ENCODE data around the gene ATP2A3.

Gene ATP2A3

DNA sequence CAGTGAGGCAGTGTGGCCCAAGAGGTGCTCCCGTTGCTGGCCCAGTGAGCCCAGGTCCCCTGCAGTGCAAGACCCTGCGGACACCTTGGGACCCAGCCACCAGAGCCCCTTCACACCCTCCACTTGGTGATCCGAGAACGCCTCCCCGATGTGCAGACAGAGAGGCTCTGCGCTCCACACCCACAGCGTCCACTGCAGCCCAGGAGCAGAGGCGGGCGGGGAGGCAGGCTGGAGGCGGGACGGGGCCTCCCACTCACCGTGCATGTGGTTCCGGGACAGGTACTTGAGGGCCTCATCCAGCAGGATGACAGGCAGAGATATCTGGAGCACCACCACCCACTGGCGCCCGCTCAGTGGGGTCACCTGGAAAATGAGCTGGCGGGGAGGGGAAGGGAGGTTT is 35.8 kb downstream of the ATP2A3 start:
- DNase-seq (ENCODE audit: low read depth, low spot score) = no peak

DNA sequence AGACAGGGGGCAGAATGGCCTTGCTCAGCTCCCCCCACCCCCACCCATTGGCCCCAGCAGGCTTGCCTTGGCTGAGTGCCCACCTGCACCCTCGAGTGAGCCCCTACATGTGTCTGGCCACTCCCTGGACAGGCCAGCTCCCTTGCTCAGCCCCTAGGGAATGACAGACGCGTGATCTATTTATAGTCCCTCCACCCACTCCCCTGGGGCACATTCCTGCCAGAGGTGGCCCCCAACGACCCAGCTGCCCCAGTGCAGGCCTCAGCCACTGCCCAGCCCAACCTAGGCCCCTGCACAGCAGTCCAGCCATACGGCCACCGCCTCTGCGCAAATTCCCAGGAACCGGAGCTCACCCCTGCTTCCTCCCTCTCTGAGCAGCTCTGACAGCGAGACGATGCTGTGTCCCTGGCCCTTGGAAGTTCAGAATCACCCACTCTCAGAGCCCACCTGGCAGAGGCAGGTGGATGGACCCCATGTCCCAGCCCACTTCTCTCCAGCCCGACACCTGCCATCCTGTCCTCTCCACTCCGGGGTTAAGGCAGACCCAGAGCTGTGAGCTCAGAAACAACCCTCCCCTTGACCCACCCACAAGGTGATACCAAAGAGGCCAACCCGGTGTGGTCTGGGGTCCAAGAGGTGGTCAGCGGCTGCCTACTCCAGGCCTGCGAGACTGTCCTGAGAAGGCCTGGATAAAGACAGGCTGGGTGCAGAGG is 36.5 kb downstream of the ATP2A3 start:
- no peak for DNase-seq (ENCODE audit: low read depth, low spot score)

DNA sequence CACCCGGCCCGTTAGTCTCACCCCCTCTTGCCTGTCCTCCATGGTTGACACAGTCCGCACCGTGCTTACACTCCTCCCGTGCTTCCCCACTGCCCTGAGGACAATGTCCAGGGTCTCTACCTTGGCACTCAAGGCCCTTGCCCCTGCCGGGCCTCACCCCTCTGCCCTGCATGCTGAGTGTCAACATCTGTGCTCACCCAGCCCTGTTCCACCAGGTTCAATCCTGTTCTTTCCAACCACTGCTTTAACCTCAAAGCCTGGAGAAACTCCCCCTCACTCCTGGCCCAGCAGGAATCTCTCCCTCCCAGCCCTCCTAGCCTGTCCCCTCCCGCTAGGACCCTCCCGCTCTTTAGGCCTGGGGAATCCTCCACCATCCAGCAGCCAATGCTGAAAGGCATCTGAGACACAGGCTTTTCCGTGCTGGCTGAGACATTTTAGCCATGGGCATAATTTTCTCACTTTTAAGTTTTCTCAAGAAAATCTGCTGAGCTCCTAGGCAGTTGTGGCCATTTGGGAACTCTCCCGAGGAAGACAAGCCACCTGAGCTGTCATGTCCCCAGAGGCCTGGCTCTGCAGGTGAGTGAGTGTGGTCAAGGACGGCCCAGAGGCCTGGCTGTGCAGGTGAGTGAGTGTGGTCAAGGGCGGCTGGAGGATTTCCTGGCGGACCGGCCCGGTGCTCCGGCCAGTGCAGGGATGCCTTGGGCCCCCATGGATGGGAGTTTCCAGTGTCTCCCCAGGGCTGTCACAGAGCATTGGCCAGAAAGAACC is 37.2 kb downstream of the ATP2A3 start:
- DNase-seq (ENCODE audit: low read depth, low spot score) = no peak

DNA sequence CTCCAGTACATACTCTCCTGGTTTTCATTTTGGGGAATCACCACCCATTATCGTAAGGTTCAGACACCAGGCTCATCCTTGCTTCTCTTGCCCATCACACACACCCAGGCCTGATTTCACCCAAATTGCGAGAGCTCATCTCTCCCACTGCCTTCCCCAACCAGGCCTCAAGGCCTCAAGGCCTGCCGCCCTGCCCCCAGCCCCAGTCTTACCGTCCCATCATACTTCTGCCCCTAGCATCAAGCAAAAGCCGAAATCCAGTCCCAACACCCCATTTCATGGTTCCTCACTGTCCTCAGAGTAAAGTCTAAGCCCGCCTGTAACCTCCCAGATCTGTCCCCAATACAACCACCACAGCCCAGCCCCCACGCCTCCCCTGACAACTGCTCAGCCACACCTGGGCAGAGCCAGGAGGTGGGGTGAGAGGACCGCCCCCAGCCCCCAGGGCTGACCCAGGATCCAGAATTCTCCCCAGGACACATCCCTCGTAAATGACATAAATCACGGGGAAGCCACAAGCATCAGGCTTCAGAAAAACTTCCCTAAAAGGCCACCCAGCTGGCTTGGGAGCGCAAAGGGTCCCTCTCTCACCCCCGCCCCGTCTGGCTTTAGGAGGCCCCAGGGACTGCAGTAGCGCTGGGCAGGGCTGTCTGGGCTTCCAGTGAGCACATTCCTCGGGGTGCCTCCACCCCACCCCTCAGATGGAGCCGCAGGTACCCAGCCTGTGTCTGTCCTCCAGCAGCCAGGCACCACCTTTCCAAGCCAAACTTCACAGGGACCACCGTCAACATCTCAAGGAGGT is 38.4 kb downstream of the ATP2A3 start:
- no peak for DNase-seq (ENCODE audit: low read depth, low spot score)

DNA sequence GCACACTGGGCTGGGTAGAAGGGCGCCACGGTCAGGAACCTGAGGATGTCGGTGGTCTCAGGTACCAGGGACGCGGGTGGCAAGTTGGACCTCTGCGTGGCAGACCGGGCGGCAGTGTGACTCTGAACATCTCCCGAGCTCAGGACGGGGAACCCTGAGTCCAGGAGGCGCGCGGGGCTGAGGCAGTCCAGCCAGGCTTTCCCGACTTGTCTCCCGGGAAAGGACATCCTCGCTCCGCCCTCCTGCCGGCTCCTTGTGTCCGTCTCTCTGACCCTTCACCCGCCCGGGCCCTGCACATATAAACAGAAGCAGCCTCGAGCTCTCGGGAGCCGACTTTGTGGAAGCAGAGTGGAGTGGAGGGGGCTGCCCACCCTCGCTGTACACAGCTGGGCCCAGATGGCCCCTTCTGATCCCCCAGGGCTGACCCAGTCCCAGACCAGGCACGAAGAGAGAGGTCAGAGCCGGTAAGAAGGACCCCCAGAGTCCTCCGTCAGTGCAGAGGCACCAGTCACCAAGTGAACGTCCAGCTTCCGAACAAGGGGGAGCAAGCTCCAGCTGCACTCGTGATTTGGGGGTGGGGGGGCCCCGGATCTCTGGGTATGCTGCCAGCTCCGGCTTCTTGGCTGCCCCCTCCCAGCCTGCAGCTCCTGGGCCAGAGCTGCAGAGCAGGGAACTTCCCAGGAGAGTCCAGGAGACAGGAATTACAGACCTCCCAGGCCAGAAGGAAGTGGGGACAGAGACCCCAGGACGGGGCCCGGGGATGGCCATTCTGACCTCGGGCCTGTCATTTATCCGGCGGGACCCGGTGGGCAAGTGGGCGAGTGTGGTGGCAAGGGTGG is 39.5 kb downstream of the ATP2A3 start:
- DNase-seq (ENCODE audit: low read depth, low spot score) = no peak

DNA sequence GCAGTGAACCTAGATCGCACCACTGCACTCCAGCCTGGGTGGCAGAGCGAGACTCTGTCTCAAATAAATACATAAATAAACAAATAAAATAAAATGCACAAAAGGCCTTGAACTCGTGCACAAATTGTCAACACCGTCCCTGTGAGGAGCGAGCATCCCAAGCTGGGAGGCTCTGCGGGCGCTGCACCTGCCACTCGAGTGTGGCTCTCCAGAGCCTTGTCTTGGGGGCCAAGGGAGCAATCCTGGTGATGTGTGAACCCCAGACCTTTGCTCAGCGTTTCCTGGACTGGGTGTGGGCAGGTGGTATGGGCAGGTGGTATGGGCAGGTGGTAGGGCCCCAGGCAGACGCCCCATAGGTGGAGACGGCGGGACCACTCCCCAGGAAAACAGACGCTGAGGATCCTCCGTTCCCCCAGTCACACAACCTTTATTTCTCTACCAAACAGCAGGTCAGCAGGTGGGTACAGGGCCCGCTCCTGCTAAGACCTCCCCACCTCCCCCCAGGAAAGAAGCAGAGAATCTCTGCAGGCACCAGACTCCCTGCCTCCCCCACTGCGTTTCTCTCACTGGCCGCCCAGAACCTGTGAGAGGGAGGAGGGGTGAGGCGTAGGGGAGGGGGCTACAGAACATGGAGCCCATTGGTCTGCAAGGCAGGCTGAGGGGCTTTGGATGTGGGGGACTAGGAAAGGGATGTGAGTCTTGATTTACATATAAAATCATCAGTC is 40.6 kb downstream of the ATP2A3 start:
- no peak for DNase-seq (ENCODE audit: low read depth, low spot score)

DNA sequence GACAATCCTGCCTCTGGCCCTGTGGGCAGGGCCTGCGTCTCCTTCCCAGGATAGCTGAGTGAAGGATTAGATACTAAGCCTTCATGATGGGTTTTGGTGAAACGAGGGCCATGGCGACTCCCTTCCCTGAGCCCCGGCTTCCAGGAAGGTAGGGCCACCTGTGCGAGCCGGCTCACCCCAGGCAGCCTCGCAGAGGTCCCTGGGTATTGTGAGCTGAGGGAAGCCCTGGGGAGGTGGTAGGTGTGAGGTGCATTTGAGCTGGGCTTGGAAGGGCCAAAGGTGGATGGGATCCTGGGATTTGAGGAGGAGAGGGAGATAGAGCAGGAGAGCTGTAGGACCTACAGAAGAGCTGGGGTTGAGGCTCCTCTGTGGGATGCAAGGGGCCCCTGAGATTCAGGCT is 41.5 kb downstream of the ATP2A3 start:
- no peak for DNase-seq (ENCODE audit: low read depth, low spot score)

DNA sequence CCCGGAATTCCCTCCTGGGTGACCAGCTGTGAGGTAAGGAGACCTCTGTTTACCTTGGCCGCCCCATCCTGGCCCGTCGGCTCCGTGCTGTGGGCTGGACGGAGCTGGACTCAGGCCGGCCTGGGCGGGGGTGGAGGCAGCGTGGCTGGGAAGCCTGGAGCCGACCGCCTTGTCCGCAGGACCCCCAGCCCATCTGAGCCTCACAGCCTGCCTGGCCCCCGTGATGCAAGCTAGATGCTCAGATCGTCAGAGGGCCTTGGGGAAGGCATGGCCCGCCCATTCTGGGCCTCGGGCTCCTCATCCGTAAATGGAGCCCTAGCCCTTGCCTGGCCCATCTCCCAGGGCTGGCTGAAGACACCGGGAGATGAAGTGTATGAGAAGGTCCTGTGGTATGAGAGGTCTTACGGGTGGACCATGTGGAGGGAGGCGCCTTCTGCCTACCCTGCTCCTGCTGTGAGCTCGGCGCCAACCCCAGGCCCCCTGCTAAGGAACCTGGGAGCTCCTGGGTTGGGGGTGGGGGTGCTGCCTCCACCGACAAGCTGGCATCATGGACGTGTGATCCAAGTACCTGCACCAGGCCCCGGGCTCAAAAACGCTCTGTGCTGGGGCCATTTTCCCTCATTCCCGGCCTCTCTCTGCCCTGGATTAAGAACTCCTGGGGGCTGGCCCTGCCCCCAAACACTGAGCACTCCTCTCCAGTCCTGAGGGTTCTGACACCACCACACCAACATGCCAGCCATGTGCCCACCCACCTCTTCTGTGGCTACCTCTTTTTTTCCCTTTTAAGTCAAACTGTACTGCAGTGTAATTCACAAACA is 42.5 kb downstream of the ATP2A3 start:
- DNase-seq (ENCODE audit: low read depth, low spot score) = no peak

DNA sequence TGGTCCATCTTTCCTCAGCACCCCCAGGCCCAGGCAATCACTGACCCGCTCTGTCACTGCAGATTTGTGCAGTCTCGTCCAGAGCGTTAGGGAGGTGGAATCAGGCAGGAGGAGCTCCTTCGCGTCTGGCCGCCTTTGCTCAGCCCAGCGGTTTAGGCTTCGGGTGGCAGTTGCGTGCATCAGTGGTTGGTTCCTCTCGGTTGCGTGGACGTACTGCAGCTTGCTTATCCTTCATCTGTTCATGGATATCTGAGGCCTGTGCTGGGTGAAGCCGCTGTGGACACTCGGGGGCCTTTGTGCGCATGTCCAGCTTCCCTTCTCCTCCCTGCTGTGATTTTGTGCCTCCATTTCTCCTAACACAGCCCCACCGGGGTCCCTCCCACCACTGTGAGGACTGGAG is 43.2 kb downstream of the ATP2A3 start:
- no peak for DNase-seq (ENCODE audit: low read depth, low spot score)

DNA sequence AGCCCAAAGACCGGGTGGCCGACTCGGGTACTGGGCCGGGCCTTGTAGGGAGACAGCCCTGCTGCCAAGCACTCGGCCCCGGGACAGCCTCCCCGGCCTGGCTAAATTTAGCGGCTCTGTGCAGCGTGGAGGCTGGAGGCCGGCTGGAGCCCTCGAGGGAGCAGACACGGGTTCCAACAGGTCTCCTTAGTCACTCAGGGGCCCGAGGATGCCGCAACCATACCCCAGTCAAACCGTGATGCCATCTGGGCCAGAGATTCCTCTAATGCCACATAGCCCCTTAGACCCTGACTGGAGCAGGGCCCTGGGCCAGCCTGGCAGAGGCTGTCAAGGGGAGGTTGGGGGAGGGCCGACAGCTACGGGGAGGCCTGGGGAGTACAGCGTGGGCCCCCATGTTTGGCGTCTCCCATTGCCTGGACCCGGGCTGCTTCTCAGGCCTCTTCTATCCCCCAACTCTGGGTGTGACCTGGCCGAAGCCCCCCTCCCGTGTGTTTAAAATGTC is 45.1 kb downstream of the ATP2A3 start:
- no peak for DNase-seq (ENCODE audit: low read depth, low spot score)

DNA sequence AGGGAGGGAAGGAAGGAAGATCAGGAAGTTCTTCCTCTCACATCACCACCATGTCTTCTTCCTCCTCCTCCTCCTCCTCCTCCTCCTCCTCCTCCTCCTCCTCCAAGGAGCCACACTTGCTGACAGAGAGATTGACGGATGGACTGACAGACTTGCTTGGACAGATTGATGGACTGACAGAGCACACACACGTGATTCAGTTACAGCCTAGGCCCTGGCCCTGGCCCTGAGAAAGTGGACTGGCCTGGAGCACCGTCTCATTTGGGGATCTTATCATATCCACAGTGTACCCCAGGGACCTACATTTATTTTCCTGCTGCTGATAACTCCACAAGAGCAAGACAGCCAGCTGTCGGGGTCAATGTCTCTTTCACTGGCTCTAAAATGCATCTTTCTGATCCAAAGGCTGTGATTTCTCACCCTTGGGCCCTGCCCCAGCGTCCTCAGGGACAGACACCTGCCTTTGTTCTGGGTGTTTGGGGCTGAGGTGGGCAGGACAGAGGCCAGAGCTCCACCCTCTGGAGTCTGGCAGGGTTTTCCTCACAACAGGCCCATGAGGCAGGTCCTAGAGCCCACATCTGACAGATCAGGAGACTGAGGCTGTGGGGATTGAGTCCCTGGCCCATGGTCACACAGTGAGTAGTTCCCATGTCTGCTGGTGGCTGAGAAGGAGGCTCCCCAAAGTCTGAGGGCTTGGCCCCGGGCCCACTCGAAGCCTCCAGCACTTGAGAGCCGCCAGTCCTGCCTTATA is 45.7 kb downstream of the ATP2A3 start:
- no peak for DNase-seq (ENCODE audit: low read depth, low spot score)

DNA sequence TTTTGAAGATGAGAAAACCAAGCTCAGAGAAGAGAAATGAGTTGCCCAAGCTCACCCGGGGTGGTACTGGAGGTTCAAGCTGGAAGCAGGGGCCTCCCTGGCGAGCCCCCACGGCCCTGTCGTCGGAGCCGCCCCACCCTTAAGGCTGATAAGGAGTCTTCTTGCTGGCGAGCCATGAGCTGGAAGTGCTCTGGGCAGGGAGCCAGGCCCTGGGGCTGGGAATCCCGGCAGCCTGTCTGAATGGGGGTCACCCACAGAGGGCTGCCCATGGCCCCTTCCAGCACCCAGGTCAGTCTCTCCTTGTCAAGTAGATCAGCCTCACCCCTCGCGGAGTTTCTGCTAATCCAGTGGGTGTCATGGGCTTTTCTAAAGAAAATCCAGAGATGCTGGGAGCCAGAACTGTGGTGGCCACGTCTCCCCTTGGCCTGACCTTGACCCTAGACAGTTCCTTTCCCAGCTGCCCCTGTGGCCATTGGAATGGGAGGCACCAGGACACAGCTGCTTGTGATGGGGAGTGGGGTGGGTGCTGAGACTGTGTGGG is 46.8 kb downstream of the ATP2A3 start:
- DNase-seq (ENCODE audit: low read depth, low spot score) = no peak

DNA sequence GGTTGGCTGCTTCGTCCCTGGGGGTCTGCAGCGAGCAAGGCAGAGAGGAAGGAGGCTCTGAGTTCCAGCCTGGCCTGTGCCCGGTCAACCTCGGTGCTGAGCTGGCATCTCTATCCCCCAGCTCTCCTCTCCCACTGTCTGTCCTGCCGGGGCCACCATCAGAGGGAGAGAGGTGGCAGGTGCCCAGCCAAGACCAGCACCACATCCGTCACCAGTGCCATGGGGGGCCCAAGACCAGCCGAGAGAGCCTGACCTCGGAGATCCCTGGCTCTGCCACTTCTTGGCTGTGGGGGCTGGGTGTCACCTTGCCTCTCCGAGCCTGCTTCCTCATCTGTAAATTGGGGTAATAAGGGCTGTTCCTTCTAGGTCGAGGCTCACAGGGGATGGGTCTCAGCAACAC is 47.4 kb downstream of the ATP2A3 start:
- DNase-seq (ENCODE audit: low read depth, low spot score) = no peak

DNA sequence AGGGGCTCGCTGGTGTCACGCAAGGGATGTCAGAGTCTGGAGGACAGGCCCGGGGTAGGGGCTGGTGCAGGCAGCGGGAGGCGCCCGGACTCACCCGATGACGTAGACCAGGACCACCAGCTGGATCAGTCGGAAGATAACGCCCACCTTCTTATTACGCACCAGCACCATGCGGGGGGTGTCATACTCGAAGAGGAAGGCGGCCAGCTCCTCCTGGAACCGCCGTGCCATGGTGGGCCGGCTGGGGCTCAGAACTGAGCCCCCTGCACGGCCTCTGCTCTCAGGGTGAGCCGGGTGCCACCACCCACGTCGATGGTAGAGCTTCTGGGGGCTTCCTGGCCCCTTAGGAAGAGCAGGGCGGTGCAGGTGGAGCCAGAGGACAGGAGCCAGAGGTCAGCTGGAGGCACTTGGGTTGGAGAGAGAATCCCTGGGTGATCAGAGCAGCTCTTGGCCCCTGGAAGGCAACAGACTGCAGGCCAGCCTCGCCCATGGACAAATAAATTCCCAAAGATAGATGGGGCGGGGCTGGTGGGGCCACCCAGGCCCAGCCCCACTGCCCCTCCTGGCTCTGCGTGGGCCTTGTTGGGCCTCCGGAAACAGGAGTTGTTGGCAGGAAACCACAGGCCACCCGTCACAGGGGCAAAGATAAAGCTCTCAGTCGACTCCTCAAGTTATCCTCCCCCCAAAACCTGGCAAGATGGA is 48.1 kb downstream of the ATP2A3 start, which contains the start of gene P2RX1:
Gene P2RX1 (minus strand): TSS at position 471 of the 702 bp plus-strand sequence. CDS start 240 bp downstream, at position 231.
- DNase-seq (ENCODE audit: low read depth, low spot score) = no peak

DNA sequence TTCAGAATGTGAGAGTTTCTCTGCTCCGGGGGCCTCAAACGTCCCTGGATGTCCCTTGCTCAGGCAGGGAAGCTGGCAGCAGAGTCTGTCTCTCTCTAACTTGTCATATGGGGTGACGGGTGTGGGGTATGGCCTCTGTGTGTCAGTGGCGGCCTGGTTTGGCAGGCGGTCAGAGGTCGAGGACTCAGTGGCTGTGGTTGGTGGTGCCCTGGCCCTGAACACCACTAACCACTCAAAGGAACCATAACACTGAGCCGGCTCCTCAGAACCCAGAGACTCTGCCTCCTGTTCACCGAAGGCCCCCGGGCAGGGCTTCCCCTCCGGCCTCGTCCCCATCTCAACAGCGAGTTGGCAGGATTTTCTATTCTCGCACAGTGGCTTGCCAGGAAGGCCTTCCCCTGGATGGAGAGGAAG is 48.6 kb downstream of the ATP2A3 start:
- DNase-seq (ENCODE audit: low read depth, low spot score) = no peak

DNA sequence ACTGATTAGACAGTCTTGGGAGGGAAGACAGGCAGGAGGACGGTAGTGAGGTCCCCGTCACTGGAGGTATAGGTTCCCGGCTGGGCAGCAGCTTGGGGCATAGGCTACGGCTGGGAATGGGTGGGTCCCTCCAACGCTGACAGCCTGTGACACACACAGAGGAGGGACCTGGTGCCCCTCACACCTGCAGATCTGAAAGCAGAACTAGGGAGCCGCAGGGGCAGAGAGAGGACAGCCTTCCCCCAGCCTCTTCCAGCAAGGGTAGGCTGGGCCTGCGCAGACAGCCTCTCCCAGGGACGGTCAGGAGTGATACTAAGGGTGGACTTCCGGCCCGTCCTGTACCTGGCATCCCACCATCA is 49.9 kb downstream of the ATP2A3 start:
- no peak for DNase-seq (ENCODE audit: low read depth, low spot score)

DNA sequence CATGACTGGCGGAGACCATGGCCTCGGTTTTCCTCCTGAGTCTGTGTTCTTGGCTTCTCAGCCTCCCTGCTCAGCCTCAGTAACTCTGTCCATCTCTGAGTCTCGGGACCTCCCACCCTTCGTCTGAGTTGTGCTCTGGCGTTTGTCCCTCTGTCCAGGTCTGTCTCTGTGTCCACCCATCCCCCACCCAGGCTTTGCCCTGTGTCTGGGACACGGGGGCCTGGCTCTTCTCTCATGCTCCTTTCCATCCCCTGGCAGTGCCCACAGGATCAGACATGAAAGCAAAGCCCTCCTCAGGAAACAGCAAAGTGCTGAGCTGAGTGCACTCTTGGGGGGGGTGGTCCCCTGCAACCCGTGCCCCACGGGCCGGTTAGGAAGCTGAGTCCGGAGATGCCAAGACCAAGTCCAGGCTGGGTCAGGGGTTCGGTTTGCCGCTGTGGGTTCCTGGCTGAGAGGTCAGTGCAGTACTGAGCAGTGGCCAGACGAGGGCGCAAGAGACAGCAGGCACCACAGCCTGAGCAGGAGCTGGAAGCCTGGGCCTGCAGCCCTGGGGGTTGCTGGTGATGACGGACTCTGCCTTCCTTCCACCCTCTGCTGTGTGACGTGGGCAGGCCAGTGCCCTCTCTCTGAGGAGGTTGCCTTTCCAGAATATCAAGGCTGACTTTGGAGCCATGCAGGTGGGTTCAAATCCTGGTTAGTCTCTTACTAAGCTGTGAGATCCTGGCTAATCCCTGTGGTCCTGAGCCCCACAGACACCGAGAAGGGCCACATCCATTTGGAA is 50.5 kb downstream of the ATP2A3 start:
- no peak for DNase-seq (ENCODE audit: low read depth, low spot score)
